HG03095 (cell line): ENCODE results near the gene STT3B.
A peak's percentile ranks its signal among the peaks of the same experiment; 100 is the strongest.
"Not testable (repeated sequence)": the region's sequence is repeated elsewhere in the genome, so short reads cannot be mapped to it uniquely, and the experiment has no call there.

Source experiments
- ATAC-seq: cut with Tn5 transposase; IDR thresholded peaks from one replicate; pipeline ENCODE4 v1.9.1; 2021; ENCODE audit warnings: moderate library complexity; ENCODE audit not compliant: unreplicated experiment

Gene STT3B

GRCh38 chr3:31590650-31591049 lies 57.9 kb downstream of the STT3B start:
- ATAC-seq, result no peak

GRCh38 chr3:31592764-31593163 lies 60.0 kb downstream of the STT3B start:
- no peak for ATAC-seq

GRCh38 chr3:31596176-31596575 lies 63.5 kb downstream of the STT3B start:
- ATAC-seq, result no peak

- no peak for ATAC-seq
Measured at GRCh38 chr3:31600431-31600830, 67.7 kb downstream of the STT3B start.

GRCh38 chr3:31605333-31605732 lies 72.6 kb downstream of the STT3B start:
- ATAC-seq, result not testable (repeated sequence)

- no peak for ATAC-seq
Measured at GRCh38 chr3:31606453-31606852, 73.7 kb downstream of the STT3B start.

- no peak for ATAC-seq
Measured at GRCh38 chr3:31610700-31611275, 78.1 kb downstream of the STT3B start.

GRCh38 chr3:31613177-31613576 lies 80.5 kb downstream of the STT3B start:
- no peak for ATAC-seq

- no peak for ATAC-seq
Measured at GRCh38 chr3:31613654-31614053, 80.9 kb downstream of the STT3B start.

- no peak for ATAC-seq
Measured at GRCh38 chr3:31614162-31614921, 81.6 kb downstream of the STT3B start.

- ATAC-seq, result no peak
Measured at GRCh38 chr3:31615071-31615875, 82.5 kb downstream of the STT3B start.

GRCh38 chr3:31616711-31617110 lies 84.0 kb downstream of the STT3B start:
- ATAC-seq, result no peak

- no peak for ATAC-seq
Measured at GRCh38 chr3:31620656-31621055, 87.9 kb downstream of the STT3B start.

- no peak for ATAC-seq
Measured at GRCh38 chr3:31621314-31621713, 88.6 kb downstream of the STT3B start.

- ATAC-seq, result peak; percentile 82
Measured at GRCh38 chr3:31622636-31623288, 90.0 kb downstream of the STT3B start.

- ATAC-seq, result no peak
Measured at GRCh38 chr3:31624083-31624709, 91.5 kb downstream of the STT3B start.

GRCh38 chr3:31625358-31625757 lies 92.6 kb downstream of the STT3B start:
- ATAC-seq, result no peak

GRCh38 chr3:31629054-31629453 lies 96.3 kb downstream of the STT3B start:
- ATAC-seq, result no peak

- ATAC-seq, result no peak
Measured at GRCh38 chr3:31634476-31634875, 101.8 kb downstream of the STT3B start.

GRCh38 chr3:31635545-31635944 lies 102.8 kb downstream of the STT3B start:
- no peak for ATAC-seq

GRCh38 chr3:31636049-31636448 lies 103.3 kb downstream of the STT3B start:
- no peak for ATAC-seq
